HG03469 (cell line): Measurements from ENCODE around the gene WWTR1.

Experiments
- ATAC-seq: cut with Tn5 transposase; IDR thresholded peaks from one replicate; pipeline ENCODE4 v1.9.1; 2021; ENCODE audit warnings: mild to moderate bottlenecking, moderate library complexity, moderate number of reproducible peaks; ENCODE audit not compliant: unreplicated experiment

The WWTR1 gene

DNA sequence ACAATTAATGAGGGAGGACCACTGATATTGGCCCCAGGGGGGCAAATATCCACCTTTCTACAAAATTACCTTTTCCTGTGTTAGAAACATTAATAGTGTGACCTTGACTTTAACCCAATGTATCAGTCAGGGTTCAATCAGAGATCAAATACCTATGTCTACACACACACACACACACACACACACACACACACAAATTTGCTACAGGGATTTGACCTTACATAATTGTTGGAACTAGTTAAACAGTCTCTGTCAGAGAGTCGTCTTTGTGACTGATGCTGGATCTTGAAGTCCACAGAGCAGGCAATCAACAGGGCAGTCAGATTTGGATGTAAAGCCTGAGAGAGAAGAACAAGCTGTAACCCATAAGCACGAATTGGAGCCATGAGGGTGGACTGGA is 150.9 kb downstream of the WWTR1 start:
- ATAC-seq, result no peak

DNA sequence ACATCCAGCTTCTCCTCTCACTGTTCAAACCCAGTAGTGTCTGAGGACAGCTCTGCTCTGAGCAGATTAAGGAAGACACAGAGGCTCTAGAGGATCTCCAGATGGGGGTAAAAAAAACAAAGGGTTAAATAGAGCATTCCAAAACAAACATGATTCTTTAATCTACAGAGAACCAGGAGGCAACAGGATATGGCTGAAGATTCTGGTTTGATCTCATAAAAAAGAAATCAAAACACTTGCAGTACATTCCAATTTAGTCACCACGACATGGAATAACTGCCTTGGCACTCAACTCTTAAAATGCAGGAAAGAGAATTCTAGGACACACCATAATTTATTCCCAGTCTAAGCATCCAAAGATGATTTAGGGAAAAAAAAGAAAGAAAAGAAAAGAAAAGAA is 151.3 kb downstream of the WWTR1 start:
- no peak for ATAC-seq

DNA sequence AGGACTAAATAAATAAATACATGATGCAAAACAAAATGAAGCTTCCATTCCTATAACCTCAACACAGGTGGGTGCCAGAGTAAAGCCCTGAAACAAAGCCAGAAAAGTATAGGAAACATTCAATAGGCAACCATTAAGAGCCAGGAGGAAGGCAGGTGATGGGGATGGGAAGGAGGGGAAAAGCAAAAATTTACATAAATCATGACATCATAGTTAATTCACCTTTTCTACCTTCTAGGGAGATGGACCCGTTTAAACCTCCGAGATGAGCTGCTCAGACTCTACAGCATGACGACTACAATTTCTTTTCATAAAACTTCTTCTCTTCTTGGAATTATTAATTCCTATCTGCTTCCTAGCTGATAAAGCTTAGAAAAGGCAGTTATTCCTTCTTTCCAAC is 155.4 kb downstream of the WWTR1 start:
- no peak for ATAC-seq

DNA sequence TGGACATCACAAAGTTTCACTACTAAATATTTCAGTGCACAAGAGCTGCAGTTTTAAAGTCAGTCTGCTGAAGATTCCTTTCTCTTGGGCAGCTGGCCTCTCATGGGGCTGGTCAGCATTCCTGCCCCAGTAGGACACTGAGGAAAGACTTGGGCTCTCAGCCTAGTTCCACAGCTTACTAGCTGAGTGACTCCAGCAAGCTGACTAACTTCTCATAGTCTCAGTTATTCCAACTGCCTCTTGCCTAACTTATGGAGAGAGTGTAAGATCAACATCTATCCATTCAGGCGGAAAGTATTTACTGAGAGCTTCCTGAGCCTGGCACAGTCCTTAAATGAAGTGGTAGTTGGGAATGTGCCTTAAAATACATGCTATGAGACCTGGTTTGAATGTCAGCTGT is 156.3 kb downstream of the WWTR1 start:
- no peak for ATAC-seq

DNA sequence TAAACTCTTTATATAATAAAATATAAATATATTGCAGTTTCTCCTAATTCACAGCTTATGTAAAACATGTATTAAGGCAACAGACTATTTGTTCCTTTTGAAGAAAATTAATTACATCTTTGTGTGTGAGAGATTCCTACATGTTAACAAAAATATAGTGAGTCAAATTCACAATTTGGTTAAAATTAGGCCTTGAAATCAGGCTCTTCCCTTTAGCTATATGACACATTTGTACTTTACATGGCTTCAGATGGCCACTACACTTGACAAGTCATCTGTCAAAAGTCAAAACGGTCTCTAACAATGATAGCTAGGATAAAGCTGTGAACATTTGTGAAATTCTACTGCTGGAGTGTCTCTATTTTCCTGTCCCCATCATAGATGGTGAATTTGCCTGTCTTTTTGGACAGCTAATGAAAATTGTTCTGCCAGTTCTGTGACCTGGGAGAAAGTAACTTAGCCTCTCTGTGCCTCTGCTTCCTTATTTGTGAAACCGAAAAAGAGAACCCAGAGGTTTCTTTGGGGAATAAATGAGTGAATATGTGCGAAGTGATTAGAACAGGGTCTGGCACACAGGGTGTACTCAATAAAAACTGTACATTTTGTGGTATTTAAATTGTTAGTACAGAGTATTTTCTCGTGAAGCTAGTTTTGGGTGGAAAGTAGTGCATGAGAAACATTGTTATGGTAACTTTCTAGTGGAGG is 159.7 kb downstream of the WWTR1 start:
- no peak for ATAC-seq

DNA sequence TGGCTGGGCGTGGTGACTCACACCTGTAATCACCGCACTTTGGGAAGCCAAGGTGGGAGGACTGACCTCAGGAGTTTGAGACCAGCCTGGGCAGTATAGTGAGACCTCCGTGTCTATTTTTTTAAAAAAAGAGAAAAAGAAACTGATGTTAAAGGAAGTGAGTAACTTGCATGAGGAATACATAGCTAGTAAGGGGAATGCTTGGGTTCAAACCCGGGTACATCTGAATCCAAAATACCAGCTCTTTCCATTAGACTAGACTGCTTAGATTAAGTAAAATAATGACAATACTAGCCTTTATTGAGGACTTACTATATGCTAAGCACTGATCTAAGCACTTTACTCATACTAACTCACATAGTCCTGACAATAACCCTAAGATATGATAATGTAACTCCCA is 160.9 kb downstream of the WWTR1 start:
- no peak for ATAC-seq

DNA sequence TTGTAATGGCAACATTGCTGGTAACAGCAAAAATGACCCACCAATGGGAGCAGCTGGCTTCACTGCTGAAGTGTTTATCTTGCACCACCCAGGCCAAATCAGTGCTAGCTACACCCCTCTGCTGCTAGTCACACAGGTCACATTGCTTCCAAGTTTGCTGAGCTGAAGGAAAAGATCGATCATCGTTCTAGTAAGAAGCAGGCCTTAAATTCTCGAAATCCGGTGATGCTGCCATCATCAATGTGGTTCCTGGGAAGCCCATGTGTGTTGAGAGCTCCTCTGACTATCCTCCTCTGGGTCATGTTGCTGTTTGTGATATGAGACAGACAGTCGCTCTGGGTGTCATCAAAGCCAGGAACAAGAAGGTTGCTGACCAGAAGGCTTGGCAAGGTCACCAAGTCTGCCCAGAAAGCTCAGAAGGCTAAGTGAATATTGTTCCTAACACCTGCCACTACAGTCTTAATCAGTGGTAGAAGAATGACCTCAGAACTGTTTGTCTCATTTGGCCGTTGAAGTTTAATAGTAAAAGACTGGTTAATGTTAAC is 162.2 kb downstream of the WWTR1 start:
- no peak for ATAC-seq

DNA sequence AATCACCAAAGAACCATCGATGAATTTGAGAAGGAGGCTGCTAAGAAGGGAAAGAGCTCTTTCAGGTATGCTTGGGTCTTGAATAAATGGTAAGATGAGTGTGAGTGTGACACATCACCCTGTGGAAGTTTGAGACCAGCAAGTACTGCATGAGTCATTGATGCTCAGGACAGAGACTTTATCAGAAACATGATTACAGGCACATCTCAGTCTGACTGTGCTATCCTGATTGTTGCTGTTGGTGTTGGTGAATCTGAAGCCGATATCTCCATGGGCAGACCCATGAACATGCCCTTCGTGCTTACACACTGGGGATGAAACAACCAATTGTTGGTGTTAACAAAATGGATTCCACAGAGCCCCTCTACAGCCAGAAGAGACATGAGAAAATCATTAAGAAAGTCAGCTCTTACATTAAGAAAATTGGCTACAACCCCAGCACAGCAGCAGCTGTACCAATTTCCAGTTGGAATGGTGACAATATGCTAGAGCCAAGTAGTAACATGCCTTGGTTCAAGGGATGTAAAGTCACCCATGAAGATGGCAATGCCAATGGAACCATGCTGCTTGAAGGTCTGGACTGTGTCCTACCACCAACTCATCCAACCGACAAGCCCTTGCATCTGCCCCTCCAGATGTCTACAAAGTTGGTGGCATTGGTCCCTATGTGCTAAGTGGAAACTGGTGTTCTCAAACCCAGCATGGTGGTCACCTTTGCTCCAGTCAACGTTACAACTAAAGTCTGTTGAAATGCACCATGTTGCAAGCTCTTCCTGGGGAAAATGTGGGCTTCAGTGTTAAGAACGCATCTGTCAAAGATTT is 162.9 kb downstream of the WWTR1 start:
- ATAC-seq, result no peak

DNA sequence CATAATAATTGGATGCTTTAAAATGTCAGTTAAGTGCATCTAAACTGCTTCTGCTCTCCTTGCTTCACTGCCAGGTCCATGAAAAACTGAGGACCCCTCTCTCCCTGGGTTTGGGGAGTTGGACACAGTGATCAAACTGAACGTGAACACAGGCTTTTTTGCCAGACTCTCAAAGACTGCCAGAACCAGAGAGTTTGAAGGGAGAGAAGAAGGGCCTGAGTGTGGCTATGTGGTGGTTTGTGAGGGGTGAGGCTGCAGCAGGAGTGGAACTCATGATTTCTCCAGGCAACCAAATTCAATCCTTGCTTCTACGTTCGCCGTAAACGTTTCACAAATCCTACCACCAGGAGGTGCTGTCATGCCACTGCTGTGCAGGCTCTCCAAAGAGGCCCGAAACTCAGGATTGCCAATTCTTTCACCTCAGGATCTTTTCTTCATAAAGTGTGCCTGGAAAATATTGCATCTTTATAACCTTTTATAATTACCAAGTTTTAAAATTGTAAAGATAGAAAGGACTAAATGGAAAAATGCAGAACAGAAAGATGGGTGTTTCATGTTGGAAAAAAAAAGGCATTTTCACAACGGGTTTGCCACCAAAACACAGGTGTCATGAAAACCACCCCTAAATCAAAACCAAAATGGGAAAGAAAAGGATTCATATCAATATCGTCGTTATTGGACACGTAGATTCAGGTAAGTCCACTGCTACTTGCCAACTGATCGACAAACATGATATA is 163.6 kb downstream of the WWTR1 start:
- no peak for ATAC-seq

DNA sequence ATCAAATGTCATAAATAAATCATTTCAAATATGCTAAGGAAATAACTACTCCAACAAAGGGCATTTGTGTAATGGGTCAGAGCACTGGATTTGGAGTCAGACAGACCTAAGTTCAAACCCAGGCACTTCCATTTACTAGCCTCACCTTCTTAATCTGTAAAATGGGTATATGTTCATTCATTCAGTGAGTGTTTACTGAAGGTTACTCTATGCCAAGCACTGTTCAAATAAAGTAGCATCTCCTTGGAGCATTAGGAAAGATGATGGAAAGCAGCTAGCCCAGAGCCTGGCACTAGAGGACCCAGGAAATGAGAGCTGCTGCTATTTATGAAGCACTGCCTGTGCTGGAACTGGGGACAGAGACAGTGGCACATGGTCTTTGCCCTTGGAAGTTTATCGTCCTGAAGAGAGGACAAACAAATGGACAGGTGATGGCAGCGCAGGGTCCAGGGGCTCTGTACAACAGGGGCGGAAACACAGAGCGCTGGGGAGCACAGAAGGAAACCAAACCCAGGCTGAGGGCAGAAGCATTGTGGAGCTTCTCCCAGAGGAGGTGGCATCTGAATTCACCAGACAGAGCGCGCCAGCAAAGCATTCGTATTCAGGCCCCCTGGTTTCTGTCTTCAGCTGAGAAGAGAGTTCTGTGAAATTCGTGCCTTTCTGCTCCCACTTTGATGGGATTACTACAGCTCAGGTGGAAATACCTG is 164.4 kb downstream of the WWTR1 start:
- no peak for ATAC-seq

DNA sequence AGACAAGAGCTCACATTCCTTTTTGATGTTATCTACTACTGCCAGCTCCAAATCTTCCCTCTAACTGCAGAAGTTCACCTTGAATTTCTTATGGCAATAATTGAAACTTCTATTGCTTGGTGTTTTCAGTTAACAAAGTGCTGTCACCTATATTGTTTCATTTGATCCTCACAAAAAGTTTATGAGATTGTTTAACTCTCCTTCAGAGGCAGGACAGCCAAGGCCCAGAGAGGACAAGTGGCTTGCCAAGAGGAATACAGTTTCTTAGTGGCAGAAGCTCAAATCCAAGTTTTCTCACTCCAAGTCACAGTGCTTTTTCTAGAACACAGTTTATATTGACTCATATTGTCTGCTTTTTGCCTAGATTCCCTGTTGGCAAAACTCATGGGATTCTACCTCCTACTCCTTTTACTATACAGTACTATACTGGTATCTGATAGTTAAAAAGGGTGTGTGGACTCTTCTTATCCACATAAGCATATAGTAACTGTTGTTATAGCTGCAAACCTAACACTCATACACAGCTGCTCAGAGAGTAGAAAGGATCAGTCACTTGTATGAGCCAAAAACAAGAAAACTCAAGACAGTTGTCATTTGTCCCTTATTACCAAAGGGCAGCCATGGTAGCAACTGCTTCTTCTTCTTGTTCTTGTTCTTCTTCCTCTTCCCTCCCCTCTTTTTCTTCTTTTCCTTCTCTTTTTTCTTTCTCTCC is 167.4 kb downstream of the WWTR1 start:
- ATAC-seq, result no peak

DNA sequence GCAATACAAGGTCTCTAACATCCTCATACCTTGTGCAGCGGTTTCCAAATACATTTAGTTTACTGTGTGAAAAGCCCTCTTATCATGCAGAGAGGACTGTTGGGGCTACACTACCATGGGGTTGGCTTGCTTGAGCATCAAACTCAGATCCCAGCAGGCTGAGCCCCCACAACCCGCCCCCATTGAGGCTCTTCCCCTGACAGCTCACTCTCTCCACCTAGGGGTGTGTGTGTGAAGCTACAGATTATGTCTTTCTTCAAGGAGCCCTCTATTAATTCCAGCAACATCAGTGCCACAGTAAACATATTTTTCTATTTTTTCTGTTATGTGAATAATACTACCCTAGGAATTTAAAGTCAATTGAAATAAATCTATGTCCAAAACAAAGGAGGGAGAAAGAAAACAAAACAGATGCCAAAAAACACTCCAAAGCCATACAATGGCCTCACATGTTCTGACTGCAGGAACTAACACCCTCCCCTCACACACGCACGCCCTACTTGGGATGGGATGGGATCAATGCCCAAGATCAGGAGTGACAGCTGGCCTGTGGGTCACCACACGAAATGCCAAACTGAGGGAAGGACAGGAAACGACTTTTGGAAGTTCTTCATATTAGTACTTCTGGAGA is 168.7 kb downstream of the WWTR1 start:
- no peak for ATAC-seq

DNA sequence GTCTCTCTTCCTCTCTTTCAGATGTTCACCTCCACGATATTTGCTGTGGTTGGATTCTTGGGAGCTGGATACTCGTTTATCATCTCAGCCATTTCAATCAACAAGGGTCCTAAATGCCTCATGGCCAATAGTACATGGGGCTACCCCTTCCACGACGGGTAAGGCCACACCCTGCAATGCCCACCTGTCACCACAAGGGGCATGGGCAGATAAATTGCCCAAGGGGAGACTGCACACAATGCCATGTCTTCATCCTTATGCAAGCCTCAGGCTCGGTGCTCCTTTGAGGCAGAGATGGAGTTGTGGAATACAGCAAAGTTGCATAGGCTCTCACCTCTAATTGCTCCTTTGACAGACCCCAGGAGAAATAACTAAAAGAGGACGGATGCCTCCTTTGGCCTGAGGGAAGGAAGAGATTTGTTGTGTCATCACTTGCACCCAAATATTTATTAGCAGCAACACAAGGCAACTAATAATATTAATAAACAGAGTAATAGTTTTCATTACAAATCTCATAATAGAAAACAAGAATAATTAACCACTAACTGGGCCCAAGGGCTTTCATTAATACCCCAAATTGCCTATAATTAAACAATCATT is 170.1 kb downstream of the WWTR1 start:
- ATAC-seq, result no peak

DNA sequence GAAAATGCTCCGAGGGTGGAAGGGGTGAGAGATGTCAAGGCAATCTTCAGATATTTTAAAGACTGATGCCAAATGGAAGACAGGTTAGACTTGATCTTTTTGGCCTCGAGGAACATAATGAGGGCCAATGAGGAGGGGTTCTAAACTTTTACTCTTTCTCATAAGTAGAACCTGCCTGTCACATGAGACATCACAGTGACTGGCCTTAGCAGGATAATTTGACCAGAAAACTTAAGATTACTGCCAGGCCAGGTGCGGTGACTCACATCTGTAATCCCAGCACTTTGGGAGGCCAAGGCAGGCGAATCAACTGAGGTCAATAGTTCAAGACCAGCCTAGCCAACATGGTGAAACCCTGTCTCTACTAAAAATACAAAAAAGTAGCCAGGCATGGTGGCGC is 171.1 kb downstream of the WWTR1 start:
- no peak for ATAC-seq

DNA sequence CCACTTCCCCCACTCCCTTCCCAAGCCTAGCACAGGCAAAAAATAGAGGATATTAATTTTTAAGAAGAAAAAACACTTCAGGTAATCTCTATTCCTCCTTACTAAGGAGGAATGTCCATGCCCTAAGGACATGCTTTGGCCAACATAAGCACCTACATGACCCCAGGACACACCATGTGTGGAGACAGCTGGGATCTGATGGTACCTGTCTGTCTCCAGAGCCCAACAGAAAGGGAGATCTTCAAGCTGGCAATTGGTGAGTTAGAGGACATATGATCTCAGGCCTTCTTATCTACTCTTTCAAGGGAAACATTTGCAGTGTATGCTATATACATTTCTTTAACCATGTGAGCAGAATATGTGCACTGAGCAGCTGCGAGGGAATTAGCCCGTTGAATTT is 176.3 kb downstream of the WWTR1 start:
- no peak for ATAC-seq

DNA sequence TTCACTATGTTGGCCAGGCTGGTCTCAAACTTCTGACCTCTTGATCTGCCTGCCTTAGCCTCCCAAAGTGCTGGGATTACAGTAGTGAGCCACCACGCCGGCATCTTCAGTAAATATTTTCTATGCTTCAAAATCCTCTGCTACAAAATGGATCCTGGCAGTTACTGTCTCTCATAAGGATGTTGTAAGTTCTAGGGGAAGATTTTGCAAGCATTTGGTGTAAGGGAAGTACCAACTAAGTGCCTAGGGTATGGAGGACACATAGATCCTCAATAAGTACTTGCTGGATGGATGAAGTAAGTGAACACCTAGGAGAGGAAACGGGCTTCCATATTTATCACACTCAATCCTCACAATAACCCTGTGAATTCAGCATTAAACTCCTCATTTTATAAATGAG is 176.8 kb downstream of the WWTR1 start:
- ATAC-seq, result no peak

DNA sequence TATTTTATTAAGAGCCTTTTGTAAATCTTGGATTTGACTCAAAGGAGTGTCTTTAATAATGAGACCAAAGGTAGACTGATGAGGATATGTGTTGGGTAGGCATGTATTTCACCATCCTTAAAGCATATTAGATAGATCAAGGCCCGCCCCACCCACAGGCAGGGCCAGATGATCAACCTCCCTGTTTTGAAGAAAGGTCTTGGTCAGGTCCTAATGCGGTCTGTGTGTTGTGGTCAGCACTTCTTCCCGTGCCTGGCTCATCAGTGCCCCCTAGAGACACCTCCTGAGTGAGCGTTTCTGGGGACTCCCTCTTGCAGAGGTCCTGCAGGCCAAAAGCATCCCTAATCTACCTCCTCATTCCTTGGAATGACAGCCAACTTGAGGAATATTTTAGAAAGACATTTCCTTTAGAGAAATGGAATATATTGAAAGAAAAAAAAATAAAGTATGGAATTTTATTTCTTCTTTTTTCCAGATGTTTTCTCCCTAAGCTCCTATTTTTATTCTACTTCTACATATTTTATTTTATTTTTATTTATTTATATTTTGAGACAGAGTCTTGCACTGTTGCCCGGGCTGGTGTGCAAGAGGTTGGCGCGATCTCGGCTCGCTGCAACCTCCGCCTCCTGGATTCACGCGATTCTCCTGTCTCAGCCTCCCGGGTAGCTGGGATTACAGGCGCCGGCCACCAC is 177.4 kb downstream of the WWTR1 start:
- peak; percentile 85 for ATAC-seq

DNA sequence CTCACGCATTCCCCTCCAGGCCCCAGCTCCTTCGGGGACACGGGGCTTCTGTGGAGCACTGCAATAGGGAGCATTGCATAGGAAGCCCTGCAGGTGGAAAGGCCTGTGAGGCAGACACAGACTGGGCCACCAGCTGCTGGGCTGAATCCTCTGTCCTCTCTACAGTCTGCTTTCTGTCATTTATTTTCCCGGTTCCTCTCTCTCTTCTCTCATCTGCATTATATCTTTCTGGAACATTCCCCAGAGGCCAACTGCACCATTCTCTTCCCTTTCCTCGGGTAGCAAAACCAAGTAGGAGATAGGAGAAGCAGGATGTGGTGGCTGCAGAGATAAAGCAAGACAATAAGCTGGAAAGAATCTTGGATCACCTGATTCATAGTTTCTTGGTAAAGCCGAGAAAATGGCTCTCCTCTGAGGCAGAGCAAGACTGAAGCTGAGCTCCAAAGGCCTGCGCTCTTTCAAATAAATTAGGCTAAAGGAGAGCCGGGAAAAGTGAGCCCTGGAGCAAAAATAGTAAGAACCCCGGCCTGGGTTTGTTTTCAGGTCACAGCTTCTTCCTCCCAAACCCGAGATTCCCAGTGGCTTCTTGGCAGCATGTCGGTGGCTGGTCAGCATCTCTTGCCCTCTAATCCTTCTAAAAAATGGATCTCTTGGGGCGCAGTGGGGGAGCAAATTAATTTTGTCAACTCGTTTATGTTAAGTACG is 178.1 kb downstream of the WWTR1 start:
- no peak for ATAC-seq
